Left lung (tissue), 10 donors: ENCODE results near the gene RASL10B. TPM values are rescaled to one million over a fixed set of nuclear protein-coding genes. Genes with fewer than 3 reads are reported as not detected.

Source experiments
- ATAC-seq: fragments of 200-7000 bp; cut with Tn5 transposase; one replicate; pipeline ENCODE4 v1.9.1; 2020; ENCODE audit warnings: moderate library complexity
- DNase-seq, 4 donors: peaks; one replicate each; pipeline ENCODE4 v3.0.0-alpha.2; 2013 to 2020
- H3K27ac ChIP-seq, 2 donors: fragments of 200-600 bp; sonication (generic) in 1 of 2; one replicate each; pipeline versions ENCODE4 v1.5.0 to v1.8.0; 2020 to 2021
- H3K27me3 ChIP-seq, 2 donors: fragments of 200-600 bp; sonication (generic) in 1 of 2; one replicate each; pipeline versions ENCODE4 v1.5.0 to v1.8.0; 2020 to 2021
- H3K36me3 ChIP-seq, 2 donors: fragments of 200-600 bp; sonication (generic) in 1 of 2; one replicate each; pipeline versions ENCODE4 v1.5.0 to v1.8.0; 2020 to 2021
- H3K4me1 ChIP-seq, 2 donors: fragments of 200-600 bp; one replicate each; pipeline ENCODE4 v1.8.0; 2021
- H3K4me3 ChIP-seq, 2 donors: fragments of 200-600 bp; sonication (generic) in 1 of 2; one replicate each; pipeline versions ENCODE4 v1.5.0 to v1.8.0; 2020 to 2021; ENCODE audit warnings: mild to moderate bottlenecking in 1 of 2
- H3K9me3 ChIP-seq, 2 donors: fragments of 200-600 bp; sonication (generic) in 1 of 2; one replicate each; pipeline versions ENCODE4 v1.5.0 to v1.8.0; 2020 to 2021
- intact Hi-C, 2 donors: fragments of 100-400 bp; cut with DNase I; formaldehyde crosslinking; loops; one replicate each; pipeline versions ENCODE4 v1.11.2 to v1.14.2; 2022
- polyA plus RNA-seq, 6 donors: library from polyadenylated mRNA; unstranded; fragments of 120-200 nt; gene quantifications; one replicate each; pipeline ENCODE4 v1.2.1, GENCODE V29; 2013; ENCODE audit not compliant: insufficient read length in 6 of 6
- total RNA-seq, 2 donors: library from RNA; stranded (reverse); fragmentation: NEBNext Ultra II Directional; extraction: Animal tissue kit (Norgen Biotek cat#: 25700); gene quantifications; one replicate each; pipeline ENCODE4 v1.2.1, GENCODE V29; 2021
- TF ChIP-seq, protein P1 (sequence below), 2 donors: fragments of 200-600 bp; sonication (generic) in 1 of 2; IDR thresholded peaks; one replicate each; pipeline versions ENCODE4 v1.5.0 to v1.8.0; 2021; ENCODE audit warnings: antibody characterized with exemption in 2 of 2
- donor health status: DM: no; HTN: yes; CAD: no.
- donor health status: DM: no; HTN: no; CAD: no.

The RASL10B gene
- total and polyA plus RNA-seq, 8 donors: 0.52 to 3.4 (median 3.0) TPM

DNA sequence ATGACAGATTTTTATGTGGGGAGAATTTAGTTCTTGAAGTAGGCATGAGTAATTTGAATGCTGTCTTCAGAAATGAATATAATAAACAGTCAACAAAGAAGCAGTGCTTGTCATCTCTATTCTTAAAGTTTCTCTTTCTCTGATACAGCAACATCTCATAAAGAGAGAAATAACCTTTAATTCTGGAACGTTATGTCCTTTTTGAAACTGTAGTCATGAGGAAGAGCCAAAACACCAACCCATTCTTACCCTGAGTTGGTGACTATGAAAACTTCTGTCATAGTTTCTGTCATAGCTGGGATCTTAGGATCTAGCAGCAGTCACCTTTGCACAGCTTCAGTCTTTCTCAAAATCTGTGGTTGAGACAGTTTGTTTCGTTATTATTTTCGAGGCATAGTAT, 15.3 kb upstream of the RASL10B start:
- Histone ChIP-seq H3K9me3 (no peaks in the 10 kb centered on the region), H3K4me3 (no peak overlapping the region), H3K27ac (no peak overlapping the region), H3K27me3 (no peaks in the 10 kb centered on the region), H3K36me3 (peaks cover 0 to 62% of the 10 kb centered on the region in 2 donors), H3K4me1 (peaks cover 14 to 15% of the 10 kb centered on the region in 2 donors)
- intact Hi-C loops: no loop called here
- no peak for ATAC-seq
- TF ChIP-seq, protein P1, sequence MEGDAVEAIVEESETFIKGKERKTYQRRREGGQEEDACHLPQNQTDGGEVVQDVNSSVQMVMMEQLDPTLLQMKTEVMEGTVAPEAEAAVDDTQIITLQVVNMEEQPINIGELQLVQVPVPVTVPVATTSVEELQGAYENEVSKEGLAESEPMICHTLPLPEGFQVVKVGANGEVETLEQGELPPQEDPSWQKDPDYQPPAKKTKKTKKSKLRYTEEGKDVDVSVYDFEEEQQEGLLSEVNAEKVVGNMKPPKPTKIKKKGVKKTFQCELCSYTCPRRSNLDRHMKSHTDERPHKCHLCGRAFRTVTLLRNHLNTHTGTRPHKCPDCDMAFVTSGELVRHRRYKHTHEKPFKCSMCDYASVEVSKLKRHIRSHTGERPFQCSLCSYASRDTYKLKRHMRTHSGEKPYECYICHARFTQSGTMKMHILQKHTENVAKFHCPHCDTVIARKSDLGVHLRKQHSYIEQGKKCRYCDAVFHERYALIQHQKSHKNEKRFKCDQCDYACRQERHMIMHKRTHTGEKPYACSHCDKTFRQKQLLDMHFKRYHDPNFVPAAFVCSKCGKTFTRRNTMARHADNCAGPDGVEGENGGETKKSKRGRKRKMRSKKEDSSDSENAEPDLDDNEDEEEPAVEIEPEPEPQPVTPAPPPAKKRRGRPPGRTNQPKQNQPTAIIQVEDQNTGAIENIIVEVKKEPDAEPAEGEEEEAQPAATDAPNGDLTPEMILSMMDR (IDR thresholded peaks at IDR 0.05): no peak
- DNase-seq: no peak

DNA sequence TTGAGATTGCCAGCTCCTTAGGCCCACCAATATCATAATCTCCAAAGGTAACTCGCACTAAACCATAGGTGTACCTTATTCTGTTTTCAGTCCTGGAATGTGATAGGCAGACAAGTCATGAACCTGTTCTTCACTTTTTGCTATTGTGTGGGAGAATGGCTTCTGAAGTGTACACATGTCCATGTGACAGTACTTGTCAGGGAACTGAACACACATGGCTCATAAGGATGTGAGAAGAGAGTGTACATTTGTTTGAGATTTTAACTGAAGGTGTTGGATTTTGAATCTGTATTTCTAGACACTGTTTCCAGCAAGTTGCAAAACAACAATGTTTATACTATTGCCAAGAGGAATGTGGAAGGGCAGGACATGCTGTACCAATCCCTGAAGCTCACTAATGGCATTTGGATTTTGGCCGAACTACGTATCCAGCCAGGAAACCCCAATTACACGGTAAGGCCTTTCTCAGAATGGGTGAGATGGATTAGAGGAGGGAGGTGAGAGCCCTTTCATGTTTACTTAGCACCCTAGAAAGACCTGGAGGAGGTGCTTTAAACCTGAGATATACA, 14.5 kb upstream of the RASL10B start:
- peak overlapping the region in 1 of 2 donors; percentile 16 for H3K27ac ChIP-seq
- peaks cover 14 to 15% of the 10 kb centered on the region in 2 donors for H3K4me1 ChIP-seq
- no peak overlapping the region for H3K4me3 ChIP-seq
- ATAC-seq: peak; percentile 70
- TF ChIP-seq, protein P1 (IDR thresholded peaks at IDR 0.05): no peak
- no peak for DNase-seq
- H3K27me3 ChIP-seq: no peaks in the 10 kb centered on the region
- peaks cover 0 to 63% of the 10 kb centered on the region in 2 donors for H3K36me3 ChIP-seq
- no peaks in the 10 kb centered on the region for H3K9me3 ChIP-seq
- intact Hi-C loops: no loop called here

DNA sequence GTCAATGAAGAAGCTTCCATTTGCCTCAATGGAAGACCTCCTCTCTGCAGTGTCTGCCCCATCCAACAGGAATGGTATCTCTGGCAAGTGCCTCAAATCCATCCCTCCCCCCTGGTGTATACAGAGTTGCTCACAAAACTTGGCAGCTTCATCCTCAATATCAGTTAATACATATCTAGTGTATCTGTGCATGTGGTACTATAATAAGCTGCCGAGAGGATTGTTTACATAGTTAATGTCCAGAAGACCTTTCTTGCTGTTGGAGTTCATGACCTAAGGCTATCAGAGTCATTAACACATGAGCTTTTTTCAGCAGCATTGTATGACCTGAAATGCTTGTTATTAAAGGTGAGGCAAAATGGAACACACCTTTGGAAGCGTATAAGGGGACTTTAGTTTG, 14.0 kb upstream of the RASL10B start:
- TF ChIP-seq, protein P1 (IDR thresholded peaks at IDR 0.05): no peak
- H3K9me3 ChIP-seq: no peaks in the 10 kb centered on the region
- no peaks in the 10 kb centered on the region for H3K27me3 ChIP-seq
- peak overlapping the region in 1 of 2 donors; percentile 16 for H3K27ac ChIP-seq
- DNase-seq (peak in 1 of 4 donors; percentile 9), ATAC-seq (peak; percentile 42)
- H3K4me1 ChIP-seq: peaks cover 14 to 15% of the 10 kb centered on the region in 2 donors
- H3K4me3 ChIP-seq: no peak overlapping the region
- H3K36me3 ChIP-seq: peaks cover 0 to 66% of the 10 kb centered on the region in 2 donors
- intact Hi-C loops: no loop called here

DNA sequence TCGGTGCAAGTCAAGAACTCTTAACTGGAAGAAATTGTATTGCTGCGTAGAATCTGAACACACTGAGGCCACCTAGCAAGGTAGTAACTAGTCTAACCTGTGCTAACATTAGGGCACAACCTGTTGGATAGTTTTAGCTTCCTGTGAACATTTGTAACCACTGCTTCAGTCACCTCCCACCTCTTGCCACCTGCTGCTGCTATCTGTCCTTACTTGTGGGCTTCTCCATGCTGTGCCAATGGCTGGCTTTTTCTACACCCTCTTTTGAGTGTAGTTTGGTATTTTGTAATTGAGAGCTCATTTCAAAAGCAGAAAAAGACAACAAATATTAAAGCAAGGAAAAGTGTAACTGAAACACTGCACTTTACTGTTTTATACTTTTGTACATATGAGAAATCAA, 7.7 kb upstream of the RASL10B start:
- Histone ChIP-seq H3K27me3 (no peaks in the 10 kb centered on the region), H3K27ac (no peak overlapping the region), H3K36me3 (peaks cover 0 to 81% of the 10 kb centered on the region in 2 donors), H3K4me1 (no peaks in the 10 kb centered on the region), H3K4me3 (no peak overlapping the region), H3K9me3 (no peaks in the 10 kb centered on the region)
- TF ChIP-seq, protein P1 (IDR thresholded peaks at IDR 0.05): no peak
- ATAC-seq (no peak), DNase-seq (no peak)
- intact Hi-C loops: no loop called here

DNA sequence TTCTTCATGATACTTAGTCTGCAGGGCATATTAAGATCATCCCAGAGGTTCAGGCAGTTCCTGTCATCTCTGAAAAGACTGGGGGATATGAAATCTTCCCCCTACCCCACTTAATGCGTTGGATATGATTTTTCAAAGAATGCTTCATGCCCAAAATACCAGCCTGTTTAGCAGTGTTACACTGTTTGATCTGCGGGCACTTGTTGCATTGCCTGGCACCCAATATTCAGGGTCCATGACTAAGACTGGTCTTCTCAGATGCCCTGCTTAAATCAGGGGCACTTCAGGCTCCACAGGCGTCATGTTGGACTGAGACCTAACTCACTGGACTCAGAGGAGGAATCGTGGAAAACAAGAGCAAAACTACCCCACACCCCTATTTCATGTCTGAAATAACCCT, 6.4 kb upstream of the RASL10B start:
- Histone ChIP-seq H3K9me3 (no peaks in the 10 kb centered on the region), H3K27ac (no peak overlapping the region), H3K27me3 (no peaks in the 10 kb centered on the region), H3K4me1 (no peaks in the 10 kb centered on the region), H3K4me3 (no peak overlapping the region), H3K36me3 (peaks cover 0 to 81% of the 10 kb centered on the region in 2 donors)
- intact Hi-C loops: no loop called here
- TF ChIP-seq, protein P1 (IDR thresholded peaks at IDR 0.05): no peak
- DNase-seq (no peak), ATAC-seq (no peak)
